Superior temporal gyrus (tissue), 1 donor: ENCODE measurements around the gene METTL16.
"Not testable (repeated sequence)": the region's sequence is repeated elsewhere in the genome, so short reads cannot be mapped to it uniquely, and the experiment has no call there.

Experiments used
- DNase-seq: peaks from one replicate; pipeline ENCODE4 v3.0.0-alpha.2; 2016; ENCODE audit errors: extremely low spot score

The METTL16 gene

DNA sequence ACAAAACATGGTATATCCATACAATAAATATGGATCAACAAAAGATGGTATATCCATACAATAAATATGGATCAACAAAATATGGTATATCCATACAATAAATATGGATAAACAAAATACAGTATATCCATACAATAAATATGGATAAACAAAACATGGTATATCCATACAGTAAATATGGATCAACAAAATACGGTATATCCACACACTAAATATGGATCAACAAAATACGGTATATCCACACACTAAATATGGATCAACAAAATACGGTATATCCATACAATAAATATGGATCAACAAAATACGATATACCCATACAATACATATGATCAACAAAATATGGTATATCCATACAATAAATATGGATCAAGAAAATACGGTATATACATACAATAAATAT lies 8.1 kb downstream of the METTL16 start:
- DNase-seq, result no peak

DNA sequence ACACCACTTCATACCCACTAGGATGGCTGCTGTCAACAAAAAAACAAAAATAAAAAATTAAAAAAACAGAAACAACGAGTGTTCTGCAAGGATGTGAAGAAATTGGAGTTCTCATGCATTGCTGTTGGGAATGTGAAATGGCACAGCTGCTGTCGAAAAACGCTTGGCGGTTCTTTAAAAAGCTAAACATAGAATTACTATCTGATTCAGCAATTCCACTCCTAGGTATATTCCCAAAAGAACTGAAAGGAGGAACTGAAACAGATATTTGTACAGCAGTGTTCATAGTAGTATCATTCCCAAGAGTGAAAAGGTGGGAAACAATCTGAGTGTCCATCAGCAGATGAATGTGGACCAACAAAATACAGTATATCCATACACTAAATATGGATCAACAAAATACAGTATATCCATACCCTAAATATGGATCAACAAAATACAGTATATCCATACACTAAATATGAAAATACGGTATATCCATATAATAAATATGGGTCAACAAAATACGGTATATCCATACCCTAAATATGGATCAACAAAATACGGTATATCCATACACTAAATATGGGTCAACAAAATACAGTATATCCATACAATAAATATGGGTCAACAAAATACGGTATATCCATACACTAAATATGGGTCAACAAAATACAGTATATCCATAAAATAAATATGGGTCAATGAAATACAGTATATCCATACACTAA lies 8.7 kb downstream of the METTL16 start:
- DNase-seq, result no peak

DNA sequence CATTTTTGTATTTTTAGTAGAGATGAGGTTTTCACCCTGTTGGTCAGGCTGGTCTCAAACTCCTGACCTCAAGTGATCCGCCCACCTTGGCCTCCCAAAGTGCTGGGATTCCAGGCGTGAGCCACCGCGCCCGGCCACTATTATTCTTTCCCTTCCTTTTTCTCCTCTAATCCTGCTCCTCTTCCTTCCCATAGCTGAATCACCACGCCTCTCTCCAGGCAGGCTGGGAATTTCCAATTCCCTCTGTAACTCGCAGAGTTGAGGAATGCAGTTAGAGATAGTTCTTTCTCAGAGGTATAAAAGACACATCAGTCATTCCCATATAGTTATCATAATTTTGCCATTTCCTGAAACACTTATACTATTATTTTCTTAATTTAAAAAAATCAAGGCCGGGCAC lies 11.2 kb downstream of the METTL16 start:
- DNase-seq, result no peak

DNA sequence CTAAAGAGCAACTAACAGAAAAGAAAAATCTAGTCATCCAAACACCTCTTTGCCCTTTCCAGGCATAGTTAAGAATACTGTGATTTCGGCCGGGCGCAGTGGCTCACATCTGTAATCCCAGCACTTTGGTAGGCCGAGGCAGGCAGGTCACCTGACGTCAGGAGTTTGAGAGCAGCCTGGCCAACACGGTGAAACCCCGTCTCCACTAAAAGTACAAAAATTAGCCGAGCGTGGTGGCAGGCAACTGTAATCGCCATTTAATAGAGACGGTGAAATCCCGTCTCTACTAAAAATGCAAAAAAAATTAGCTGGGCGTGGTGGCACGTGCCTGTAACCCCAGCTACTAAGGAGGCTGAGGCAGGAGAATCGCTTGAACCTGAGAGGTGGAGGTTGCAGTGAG lies 22.4 kb downstream of the METTL16 start:
- DNase-seq, result not testable (repeated sequence)

DNA sequence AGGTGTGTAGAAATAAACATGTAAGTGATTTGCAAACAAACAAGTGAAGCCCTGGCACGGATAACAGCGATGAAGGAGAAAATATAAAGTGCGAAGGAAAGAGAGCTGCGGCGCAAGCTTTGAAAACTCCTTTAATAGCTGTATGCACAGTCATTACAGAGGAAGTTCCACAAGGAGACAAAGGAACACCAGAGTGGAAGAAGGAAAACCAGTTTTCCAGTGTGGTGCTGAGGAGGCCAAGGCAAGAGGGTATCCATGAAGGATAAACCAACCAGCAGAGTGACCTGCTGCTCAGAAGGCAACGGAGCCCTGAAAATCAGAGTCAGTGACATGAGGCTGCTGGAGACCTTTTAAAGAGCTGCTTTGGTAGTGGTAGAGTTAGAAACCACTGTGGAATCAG lies 24.4 kb downstream of the METTL16 start:
- no peak for DNase-seq

DNA sequence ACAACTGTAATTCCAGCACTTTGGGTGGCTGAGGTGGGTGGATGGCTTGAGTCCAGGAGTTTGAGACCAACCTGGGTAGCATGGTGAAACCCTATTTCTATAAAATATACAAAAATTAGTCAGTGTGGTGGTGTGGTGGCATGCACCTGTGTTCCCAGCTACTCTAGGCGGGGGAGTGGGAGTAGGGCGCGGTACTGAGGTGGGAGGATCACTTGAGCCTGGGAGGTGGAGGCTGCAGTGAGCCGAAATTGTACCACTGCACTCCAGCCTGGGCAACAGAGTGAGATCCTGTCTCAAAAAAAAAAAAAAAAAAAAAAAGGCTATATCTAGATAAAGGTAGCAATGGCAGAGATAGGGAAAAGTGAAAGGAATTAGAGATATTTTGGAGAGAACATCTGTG lies 25.0 kb downstream of the METTL16 start:
- DNase-seq, result not testable (repeated sequence)

DNA sequence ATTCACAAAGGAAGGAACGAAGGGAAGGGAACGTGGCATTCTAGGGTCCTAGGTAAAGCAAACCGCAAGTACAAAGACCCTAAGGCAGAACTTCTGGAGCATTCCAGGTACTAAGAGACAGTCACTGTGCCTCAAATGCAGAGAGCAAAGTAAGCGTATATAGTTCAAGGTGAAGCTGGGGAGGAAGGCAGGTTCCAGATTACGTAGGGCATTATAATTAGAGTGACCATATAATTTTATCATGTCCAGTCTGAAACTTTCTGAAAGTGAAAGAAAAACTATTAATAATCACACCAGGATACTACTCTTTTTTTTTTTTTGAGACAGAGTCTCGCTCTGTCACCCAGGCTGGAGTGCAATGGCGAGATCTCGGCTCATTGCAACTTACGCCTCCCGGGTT lies 25.7 kb downstream of the METTL16 start:
- no peak for DNase-seq

DNA sequence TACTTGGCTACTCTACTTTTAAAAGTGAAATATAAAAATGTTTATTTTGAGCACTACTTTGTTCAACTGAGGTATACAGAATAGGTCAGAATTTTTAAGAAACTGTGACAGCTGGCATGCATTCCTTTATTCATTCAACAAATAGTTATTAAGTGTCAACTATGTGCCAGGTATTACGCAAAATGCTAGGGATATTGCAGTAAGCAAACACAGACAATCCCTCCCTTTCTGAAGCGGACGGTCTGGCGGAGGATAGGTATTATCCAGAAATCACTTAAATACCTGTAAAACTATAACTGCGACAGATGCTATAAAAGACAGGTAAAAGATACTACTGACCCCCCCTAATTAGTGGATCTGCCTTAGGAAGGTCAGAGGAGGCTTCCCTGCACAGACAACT lies 26.1 kb downstream of the METTL16 start:
- DNase-seq, result no peak

DNA sequence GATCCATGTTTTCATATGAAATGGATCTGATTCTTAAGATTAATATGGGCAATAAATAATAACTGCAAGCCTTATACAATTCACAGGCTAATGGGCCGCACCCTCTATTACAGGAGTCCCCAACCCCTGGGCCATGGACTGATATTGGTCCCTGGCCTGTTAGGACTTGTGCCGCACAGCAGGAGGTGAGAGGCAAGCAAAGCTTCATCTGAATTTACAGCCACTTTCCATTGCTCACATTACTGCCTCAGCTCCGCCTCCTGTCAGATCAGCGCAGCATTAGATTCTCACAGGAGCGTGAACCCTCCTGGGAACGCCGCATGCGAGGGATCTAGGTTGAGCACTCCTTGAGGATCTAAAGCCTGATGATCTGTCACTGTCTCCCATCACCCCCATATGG lies 26.8 kb downstream of the METTL16 start:
- DNase-seq, result no peak

DNA sequence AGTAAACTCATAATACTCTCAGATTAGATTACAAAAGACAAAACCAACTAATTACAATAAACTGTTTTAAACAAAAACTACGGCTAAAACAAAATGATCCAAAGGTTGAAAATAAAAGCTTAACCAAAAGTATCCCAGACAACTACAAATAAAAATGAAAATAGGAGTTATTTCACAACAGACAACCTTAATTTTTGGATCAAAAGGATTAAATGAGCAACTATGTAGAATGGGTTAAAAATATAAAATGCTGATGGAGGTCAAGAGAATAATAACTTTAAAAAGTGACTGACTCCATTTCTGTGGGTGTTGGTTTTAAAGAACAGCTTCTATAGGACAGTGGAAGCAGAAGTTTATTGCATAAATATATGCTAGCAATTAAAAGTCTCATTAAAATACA lies 28.6 kb downstream of the METTL16 start:
- DNase-seq, result no peak

DNA sequence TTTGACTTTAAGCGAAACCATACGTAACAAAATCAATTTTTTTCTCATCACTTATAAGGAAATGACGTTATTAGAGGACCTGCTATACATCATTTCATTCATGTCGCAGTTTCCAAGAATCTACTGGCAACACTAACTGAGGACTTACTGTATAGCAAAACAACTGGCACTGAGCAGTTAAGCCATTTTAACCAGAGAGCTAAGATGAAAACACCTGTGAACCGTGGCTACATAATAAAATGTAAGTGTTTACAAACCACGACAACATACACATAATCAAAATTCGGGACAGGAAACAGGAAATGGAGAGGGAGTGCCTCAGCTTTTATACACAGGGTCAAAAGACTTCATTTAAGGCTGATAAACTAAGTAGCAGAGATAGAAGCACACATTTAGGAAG lies 29.5 kb downstream of the METTL16 start:
- DNase-seq, result no peak

DNA sequence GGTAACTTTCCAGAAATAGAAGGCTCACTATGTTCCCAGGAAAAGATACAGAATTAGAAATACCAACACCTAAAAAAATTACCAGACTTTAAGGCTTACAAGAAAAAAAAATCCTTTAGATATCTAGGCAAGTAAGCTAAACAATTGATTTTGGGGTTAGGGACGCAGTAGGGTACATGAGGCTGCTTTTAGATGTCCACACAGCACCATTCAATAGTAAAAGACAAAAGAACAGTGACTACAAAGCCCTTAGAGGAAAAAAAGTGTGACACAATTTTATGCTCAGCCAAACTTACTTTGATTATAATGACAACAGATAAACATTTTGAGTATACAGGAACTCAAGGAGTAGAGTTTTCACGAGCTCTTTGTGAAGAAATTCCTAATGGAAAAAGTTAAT lies 29.9 kb downstream of the METTL16 start:
- DNase-seq, result peak; percentile 35

DNA sequence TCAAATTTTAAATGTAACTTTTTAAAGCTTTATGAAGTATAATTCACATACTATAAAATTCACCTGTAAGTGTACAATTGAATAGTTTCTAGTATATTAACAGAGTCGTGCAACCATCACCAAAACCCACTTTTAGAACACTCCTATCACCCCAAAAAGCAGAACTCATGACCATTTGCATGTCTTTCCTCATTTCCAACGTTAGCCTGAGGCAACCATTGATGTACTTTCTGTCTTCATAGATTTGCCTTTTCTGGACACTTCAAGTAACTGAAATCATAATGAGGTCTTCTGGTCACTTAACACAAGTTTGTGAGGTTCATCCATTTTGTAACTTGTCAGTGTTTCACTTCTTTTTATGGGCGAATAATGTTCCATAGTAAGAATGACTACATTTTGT lies 33.2 kb downstream of the METTL16 start:
- DNase-seq, result no peak

DNA sequence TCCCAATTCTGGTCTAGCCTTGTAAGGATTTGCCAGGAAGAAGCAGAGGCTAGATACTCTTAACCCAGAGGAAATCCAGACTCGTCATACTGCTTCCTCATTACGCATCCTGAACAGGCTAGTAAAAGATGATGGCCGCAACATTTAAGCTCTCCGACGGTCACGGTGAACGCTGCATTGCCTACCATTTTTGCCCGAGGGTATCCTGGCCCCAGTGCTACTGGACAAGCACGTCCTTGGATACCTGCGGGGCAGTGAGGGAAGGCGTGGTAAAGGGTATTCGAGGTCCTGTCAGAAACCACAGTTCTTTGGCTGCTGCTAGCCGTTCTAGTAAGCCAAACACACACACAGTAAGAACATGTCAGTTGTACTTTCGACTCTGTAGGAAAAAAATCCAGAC lies 36.6 kb downstream of the METTL16 start:
- no peak for DNase-seq

DNA sequence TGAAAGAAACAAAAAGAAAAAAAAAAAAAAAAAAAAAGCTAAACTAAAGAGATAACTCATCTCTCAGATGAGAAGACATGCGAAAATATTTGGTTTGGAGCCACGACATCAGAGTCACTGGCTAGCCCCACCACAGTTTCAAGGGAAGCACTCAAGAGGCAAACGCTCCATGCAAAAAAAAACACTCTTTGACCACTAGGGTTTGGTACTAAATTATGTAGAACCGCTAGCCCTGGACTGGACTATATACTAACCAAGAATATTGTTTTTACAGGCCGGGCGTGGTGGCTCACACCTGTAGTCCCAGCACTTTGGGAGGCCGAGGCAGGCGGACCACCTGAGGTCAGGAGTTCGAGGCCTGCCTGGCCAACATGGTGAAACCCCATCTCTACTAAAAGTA lies 37.3 kb downstream of the METTL16 start:
- DNase-seq, result no peak

DNA sequence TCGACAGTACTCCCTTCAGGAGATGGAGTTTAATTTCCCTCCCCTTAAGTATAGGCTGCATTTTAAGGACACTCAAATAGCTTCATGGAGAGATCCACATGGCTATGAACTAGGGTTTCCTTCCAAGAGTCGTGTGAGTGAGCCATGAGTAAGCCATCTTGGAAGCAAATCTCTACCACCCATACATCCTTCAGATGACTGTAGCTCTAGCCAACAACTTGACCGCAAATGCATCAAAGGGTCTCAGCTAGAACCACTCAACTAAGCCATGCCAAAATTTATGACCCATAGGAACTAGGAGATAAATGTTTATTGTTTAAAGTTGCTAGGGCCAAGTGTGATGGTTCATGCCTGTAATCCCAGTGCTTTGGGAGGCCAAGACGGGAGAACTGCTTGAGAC lies 43.4 kb downstream of the METTL16 start:
- no peak for DNase-seq

DNA sequence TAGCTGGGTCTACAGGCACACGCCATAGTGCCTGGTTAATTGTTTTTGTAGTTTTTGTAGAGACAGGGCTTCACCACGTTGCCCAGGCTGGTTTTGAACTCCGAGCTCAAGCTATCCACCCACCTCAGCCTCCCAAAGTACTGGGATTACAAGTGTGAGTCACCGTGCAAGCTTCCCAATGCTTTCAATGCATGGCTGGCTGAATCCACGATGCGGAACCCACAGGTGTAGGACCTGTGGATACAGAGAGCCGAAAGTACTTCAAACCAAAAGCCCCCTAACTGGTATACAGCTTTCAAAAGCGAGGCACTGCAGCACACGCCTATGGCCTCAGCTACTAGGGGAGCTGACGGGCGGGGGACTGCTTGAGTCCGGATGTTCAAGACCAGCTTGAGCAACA lies 44.8 kb downstream of the METTL16 start:
- no peak for DNase-seq

DNA sequence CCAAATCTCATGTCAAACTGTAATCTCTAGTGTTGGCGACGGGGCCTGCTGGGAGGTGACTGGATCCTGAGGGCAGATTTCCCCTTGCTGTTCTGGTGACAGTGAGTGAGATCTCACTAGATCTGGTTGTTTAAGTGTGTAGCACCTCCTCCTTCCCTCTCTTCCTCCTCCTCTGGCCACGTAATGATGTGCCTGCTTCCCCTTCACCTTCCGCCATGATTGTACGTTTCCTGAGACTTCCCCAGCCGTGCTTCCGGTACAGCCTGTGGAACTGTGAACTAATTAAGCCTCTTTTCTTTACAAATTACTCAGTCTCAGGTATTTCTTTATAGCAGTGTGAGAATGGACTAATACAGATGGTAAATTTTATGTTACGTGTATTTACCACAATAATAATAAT lies 49.2 kb downstream of the METTL16 start:
- no peak for DNase-seq

DNA sequence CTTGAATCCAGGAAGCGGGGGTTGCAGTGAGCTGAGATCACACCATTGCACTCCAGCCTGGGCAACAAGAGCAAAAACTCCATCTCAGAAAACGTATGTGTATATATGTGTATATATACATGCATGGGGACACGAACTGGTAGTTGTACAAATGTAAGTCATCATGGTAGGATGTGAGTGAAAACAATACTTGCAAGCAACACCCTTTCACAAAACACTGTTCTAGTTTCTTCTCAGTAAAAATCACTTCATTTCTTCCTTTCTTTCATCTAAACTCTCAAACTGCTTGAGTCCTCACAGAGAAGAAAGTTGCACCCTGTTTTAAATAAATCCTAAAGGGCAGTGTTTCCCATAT lies 51.8 kb downstream of the METTL16 start:
- no peak for DNase-seq

DNA sequence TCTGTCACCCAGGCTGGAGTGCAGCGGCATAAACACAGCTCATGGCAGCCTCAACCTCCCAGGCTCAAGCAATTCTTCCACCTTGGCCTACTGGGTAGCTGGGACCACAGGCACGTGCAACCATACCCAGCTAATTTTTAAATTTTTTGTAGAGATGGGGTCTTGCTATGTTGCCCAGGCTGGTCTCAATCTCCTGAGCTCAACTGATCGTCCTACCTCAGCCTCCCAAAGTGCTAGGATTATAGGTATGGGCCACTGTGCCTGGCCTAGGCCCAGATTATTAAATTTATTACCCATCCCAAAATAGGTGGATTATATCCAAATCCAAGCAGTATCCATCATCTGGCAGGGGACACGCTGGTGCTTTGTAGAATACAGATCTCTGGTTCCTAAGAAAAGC lies 53.8 kb downstream of the METTL16 start:
- DNase-seq, result no peak

DNA sequence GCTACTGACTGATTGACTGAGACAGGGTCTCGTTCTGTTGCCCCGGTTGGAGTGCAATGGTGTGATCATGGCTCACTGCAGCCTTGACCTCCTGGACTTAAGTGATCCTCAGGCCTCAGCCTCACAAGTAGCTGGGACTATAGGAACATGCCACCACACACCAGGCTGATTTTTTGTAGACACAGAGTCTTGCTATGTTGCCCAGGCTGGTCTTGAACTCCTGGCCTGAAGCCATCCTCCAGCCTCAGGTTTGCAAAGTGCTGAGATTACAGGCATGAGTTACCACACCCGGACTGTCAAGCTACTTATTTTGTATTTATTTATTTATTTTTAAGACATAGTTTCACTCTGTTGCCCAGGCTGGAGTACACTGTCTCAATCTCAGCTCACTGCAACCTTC lies 55.2 kb downstream of the METTL16 start:
- no peak for DNase-seq

DNA sequence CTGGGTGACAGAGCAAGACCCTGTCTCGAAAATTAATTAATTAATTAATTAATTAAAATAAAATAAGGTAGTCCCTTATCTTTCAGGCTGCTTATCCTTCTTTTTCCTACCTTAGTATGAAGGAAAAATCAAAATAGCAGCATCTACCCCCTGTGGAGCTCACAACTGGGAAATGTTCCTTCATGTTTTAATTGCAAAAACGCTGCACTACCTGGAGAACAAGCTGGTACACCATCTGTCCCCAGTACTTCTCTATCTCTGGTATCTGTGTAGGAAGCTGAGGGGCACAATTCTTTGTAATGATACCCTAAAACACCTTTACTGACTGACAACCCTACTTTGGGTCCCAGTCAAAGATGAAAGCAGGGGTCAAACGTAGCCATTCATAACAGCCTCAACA lies 55.7 kb downstream of the METTL16 start:
- DNase-seq, result no peak

DNA sequence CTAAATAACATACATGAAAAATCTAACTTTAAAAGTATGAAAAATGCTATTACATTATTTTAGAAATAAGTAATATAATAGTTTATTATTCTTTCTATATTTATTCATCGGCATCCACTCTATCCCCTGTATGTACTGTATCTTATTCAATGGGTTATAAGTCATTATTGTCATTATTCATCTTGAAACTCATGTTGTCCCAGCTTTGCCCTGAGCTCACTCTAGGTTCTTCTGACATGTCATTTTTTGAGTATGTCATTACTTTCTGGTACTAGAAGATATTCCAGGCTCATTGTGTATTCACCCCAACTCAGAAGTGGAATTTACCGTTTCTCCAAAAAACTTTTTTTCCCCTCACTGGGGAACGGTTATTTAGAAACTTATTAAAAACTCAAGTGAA lies 57.8 kb downstream of the METTL16 start:
- DNase-seq, result no peak

DNA sequence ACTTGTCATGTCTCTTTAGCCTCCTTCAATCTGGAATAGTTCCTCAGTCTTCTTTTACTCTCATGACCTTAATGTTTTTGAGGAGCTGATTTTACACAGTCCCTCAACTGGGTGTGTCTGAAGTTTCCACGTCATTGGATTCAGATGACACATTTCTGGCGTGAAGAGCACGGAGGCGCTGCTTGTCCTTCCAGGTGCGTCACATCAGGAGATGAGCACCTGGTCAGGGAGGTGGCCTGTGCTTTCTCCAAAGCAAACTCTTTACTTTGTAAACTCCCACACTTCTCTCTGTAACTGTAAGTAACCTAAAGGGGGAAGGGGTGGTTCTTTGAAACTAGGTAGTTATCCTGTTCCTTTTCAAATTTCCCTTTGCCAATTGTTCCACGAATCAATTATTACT lies 58.4 kb downstream of the METTL16 start:
- DNase-seq, result no peak
